ENCODE results near the gene MUC21.
"Not testable (repeated sequence)": the region's sequence is repeated elsewhere in the genome, so short reads cannot be mapped to it uniquely, and the experiment has no call there.

MUC21 gene

DNA sequence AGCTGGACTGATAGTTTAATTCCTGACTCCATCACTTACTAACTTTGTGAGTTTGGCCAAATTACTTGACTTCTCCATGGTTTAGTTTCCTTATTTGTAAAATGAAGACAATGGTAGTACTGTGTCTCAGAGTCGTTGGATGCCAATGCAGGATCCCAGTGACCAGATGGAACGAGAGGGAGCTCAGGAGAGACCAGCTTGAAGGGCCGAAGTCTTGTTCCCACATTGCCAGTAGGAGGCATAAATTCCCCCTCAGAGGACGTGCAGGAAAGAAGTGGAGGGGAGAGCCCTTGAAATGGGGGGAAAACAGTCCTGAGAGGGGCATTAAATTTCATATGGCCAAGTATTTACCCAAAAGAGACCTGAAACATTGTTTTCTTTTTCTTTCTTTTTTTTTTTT, 24.6 kb downstream of the MUC21 start:
- peak; percentile 24 for DNase-seq (ENCODE audit: low spot score)

DNA sequence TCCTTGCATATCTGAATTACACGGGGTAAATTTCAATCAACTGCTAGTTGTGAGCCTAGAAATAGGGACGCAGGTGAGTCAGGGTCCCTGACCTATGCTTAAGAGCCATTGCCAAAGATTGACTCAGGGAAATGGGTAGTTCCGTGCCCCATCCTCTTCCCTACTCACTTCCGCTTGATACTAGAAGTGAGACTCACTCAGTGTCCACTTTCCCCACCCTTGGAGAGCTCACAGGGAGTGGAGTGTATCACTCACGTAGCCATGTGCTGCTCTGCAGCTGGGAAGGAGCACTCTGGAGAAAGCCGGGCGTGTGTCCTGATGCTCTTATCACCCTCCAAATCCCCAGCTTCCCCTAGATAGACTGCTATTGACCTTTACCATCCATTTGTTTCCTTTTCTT, 26.2 kb downstream of the MUC21 start:
- DNase-seq (ENCODE audit: low spot score) = peak; percentile 11

DNA sequence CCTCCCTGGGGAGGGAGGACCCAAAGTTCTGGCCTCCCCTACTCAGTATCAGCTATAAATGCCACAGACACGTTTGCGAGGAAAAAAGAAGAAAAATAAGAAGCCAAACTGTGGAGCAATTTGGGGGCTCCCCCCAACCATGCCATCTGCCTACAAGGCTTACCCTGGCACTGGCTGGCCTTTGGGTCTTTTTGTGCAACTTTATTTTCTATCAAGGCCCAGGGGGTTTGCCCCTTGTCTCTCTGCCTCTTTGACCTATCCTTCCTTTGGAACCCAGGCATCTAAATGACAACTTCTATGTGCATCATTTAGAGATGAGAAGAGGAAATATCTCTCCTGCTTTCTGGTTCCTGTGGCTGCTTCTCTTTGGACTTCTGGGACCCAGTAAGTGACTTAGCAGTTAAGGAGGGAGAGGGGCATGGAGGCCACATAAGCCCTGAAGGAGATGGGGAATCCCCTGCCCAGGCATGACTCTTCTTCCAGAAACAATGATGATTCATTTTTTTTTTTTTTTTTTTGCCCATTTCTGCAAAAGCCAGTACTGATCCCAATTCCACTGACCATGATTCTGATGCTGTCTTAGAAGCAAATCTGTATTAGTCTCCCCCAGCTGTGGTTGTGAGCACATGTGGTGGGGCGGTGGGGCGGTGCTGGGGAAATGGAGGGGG, 27.0 kb downstream of the MUC21 start, which contains the start of gene MUC22:
Gene MUC22, plus strand, starts transcription at position 82 of the 668 bp plus-strand sequence. Its CDS starts 233 bp downstream, at position 315.
- no peak for DNase-seq (ENCODE audit: low spot score)

DNA sequence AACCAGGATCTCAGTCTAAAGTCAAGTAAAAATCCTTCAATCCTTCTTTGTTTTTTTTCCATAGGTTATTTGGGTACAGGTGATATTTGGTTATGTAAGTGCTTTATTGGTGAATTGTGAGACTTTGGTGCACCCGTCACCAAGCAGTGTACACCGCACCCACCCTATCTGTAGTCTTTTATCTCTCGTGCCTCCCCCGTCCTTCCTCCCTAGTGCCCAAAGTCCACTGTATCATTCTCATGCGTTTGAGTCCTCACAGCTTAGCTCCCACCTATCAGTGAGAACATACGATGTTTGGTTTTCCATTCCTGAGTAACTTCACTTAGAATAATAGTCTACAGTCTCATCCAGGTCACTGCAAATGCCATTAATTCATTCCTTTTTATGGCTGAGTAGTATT, 27.6 kb downstream of the MUC21 start:
- no peak for DNase-seq (ENCODE audit: low spot score)

DNA sequence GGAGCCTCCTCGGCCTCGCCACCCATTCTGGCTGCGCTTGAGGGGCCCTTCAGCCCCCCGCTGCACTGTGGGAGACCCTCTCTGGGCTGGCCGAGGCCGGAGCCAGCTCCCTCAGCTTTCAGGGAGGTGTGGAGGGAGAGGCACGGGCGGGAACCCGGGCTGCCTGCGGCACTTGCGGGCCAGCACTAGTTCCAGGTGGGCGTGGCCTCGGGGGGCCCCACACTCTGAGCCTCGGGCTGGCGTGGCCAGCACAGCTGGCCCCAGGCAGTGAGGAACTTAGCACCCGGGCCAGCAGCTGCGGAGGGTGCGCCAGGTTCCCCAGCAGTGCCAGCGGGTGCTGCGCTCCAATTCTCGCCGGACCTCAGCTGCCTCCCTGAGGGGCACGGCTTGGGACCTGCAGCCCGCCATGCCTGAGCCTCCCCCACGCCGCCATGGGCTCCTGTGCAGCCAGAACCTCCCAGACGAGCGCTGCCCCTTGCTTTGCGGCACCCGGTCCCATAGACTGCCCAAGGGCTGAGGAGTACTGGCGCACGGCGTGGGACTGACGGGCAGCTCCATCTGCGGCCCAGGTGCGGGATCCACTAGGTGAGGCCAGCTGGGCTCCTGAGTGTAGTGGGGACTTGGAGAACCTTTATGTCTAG, 33.3 kb downstream of the MUC21 start:
- no peak for DNase-seq (ENCODE audit: low spot score)

DNA sequence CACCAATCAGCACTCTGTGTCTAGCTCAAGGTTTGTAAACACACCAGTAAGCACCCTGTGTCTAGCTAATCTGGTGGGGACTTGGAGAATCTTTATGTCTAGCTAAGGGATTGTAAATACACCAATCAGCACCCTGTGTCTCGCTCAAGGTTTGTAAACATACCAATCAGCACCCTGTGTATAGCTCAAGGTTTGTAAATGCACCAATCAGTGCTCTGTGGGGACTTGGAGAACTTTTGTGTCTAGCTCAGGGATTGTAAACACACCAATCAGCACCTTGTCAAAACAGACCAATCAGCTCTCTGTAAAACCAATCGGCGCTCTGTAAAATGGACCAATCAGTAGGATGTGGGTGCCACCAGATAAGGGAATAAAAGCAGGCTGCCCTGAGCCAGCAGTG, 33.9 kb downstream of the MUC21 start:
- not testable (repeated sequence) for DNase-seq (ENCODE audit: low spot score)

DNA sequence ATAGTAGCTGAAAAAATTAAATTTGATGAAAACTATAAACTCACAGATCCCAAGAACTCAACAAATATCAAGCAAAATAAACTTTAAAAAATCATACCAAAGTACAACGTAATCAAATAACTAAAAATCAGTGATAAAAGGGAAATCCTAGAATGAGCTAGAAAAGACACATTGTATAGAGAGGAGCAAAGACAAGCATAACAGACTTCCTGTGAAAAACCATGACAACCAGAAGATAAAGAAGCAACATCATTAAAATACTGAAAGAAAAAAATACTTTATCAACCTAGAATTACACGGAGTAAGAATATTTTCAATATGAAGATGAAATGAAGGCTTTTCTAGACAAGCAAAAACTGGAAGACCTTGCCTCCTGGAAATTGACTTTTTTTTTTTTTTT, 36.5 kb downstream of the MUC21 start:
- DNase-seq (ENCODE audit: low spot score) = no peak

DNA sequence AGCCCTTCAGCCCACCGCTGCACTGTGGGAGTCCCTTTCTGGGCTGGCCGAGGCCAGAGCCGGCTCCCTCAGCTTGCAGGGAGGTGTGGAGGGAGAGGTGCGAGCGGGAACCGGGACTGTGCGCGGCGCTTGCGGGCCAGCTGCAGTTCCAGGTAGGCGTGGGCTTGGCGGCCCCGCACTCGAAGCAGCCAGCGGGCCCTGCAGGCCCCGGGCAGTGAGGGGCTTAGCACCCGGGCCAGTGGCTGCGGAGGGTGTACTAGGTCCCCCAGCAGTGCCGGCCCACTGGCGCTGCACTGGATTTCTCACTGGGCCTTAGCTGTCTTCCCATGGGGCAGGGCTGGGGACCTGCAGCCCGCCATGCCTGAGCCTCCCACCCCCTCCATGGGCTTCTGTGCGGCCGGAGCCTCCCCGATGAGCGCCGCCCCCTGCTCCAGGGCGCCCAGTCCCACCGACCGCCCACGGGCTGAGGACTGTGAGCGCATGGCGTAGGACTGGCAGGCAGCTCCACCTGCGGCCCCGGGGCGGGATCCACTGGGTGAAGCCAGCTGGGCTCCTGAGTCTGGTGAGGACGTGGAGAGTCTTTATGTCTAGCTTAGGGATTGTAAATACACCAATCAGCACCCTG, 37.2 kb downstream of the MUC21 start:
- DNase-seq (ENCODE audit: low spot score) = not testable (repeated sequence)

DNA sequence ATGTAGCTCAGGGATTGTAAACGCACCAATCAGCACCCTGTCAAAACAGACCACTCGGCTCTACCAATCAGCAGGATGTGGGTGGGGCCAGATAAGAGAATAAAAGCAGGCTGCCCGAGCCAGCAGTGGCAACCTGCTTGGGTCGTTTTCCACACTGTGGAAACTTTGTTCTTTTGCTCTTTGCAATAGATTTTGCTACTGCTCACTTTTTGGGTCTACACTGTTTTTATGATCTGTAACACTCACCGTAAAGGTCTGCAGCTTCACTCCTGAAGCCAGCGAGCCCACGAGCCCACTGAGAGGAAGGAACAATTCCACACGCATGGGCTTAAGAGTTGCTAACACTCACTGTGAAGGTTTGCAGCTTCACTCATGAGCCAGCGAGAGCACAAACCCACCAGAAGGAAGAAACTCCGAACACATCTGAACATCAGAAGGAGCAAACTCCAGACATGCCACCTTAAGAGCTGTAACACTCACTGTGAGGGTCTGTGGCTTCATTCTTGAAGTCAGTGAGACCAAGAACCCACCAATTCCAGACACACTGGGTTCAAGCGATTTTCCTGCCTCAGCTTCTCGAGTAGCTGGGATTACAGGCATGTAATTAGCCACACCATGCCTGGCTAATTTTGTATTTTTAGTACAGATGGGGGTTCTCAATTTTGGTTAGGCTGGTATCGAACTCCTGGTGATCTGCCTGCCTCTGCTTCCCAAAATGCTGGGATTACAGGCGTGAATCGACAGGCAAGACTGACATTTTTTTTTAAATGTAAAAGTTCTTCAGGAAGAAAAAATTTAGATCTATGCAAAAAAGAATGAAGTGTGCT, 38.4 kb downstream of the MUC21 start:
- not testable (repeated sequence) for DNase-seq (ENCODE audit: low spot score)

DNA sequence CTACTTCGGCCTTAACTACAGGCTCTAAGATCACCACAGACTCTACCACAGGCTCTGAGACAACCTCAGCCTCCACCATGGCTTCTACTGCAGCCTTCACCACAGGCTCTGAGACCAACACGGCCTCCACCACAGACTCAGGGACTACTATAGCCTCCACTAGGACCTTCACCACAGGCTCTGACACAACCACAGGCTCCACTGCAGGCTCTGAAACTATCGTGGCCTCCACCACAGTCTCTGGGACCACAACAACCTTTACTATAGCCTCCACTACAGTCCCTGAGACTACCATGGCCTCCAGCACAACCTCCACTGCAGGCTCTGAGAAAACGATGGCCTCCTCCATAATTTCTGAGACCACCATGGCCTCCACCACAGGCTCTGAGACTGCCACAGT, 42.1 kb downstream of the MUC21 start:
- no peak for DNase-seq (ENCODE audit: low spot score)

DNA sequence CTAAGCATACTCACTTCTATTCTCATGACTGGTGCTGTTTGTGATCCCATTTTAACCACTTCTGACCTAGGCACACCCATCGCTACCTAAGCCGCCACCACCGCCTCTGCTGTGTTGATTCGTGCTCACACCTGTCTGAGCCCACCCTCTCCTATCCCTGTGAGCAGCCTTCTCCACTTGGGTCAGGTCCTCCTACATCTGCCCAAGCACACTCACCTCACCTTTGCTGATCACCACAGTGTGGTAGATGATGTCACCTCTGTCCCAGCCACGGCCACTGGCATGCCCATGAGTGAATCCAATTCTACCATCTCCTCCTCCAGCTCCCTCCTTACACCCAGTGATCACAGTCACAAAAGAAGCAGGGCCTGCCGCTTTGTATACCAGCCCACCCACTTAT, 47.6 kb downstream of the MUC21 start:
- no peak for DNase-seq (ENCODE audit: low spot score)

DNA sequence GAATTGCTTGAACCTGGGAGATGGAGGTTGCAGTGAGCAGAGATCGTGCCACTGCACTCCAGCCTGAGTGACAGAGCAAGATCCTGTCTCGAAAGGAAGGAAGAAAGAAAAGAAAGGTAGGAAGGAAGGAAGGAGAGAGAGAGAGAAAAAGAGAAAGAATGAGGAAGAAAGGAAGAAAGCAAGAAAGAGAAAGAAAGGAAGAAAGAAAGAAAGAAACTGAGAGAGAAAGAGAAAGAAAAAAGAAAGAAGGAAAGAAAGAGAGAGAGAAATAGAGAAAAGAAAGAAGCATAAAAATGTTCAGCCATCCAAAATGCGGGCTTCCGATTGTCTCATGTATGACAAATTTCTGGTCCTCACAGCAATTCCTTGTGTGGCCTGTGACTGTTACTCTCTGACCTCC, 49.6 kb downstream of the MUC21 start:
- DNase-seq (ENCODE audit: low spot score) = no peak

DNA sequence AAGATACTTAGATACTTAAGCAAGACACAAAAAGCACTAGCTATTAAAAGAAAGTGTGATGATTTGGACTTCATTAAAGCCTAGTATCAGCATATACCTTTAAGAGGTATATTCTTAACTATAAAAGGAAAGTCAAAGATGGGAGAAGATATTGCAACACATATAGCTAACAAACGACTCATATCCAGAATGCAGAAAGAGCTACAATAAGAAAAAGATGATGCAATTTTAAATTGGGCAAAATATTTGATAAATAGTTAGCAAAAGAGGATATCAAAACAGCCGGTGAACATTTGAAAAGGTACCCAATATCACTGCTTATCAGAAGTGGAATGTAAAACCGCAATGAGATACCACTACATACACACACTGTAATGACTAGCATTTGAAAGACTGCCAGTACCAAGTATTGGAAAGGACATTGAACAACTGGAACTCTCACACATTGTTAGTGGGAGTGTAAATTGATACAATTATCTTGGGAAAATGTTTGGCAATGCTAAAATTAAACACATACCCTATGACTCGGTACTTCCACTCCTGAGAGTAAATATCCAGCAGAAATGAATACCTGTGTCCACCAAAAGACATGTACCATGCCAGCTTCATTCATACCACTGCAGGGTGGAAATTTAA, 52.5 kb downstream of the MUC21 start:
- DNase-seq (ENCODE audit: low spot score) = no peak

DNA sequence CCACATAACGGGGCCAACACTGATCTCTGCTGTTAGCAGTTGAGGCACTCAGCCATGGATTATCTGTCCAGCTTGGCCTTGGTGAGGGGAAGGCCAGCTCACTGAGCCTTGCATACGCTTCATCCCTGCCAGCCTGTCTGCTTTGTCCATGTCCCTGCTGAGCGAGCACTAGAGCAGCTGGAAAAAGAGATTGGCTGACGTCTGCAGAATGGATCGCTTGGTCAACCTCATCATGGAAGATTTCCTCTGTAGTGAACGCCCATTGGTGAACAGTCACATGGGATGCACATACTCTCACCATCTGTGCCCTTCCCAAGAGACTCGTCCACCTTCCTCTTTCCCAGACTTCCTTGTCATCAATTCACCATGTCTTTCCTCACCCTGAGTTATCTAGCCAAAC, 53.7 kb downstream of the MUC21 start:
- no peak for DNase-seq (ENCODE audit: low spot score)

DNA sequence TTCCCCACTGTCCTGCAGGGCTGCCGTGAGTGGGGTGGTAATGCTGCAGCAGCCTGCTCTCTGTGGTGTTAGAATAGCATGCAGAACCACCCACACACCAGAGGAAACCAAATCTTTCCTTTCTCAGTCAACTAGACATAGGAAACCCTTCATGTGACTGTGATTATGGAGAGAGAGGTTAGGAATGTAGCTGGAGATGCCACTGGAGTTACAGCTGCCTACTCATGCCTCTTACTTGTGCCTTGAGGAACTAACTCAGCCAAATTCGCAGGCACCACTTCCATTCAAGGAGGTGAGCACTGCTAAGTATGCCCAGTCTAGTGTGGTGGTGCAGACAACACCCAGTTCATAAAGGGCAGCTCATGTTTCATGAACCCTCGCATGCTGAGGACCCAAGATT, 54.2 kb downstream of the MUC21 start:
- no peak for DNase-seq (ENCODE audit: low spot score)

DNA sequence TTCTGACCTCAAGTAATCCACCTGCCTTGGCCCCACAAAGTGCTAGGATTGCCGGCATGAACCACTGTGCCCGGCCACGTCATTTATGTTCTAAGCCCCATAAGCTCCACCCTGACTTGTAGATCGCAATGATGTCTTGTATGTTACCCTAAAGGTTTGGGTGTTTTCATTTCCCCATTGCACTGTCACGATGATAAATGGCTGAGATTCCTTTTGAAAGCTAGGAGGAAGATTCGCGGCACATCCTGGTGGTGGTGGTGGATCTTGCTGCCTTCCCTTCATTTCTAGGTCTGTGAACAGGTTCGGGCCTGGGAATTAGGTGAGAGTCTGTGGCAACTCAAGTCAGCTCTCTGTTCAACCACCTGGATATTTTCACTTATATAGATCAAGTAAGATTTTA, 55.0 kb downstream of the MUC21 start:
- DNase-seq (ENCODE audit: low spot score) = no peak
